NCI-H187 treated with DMSO at 0.1 percent for 48 hours (cell line): ENCODE results near the gene PMFBP1.

Source experiments
- DNase-seq: peaks from one replicate; lab custom pipeline; 2025; lab: John Stamatoyannopoulos, UW

PMFBP1 gene, protein sequence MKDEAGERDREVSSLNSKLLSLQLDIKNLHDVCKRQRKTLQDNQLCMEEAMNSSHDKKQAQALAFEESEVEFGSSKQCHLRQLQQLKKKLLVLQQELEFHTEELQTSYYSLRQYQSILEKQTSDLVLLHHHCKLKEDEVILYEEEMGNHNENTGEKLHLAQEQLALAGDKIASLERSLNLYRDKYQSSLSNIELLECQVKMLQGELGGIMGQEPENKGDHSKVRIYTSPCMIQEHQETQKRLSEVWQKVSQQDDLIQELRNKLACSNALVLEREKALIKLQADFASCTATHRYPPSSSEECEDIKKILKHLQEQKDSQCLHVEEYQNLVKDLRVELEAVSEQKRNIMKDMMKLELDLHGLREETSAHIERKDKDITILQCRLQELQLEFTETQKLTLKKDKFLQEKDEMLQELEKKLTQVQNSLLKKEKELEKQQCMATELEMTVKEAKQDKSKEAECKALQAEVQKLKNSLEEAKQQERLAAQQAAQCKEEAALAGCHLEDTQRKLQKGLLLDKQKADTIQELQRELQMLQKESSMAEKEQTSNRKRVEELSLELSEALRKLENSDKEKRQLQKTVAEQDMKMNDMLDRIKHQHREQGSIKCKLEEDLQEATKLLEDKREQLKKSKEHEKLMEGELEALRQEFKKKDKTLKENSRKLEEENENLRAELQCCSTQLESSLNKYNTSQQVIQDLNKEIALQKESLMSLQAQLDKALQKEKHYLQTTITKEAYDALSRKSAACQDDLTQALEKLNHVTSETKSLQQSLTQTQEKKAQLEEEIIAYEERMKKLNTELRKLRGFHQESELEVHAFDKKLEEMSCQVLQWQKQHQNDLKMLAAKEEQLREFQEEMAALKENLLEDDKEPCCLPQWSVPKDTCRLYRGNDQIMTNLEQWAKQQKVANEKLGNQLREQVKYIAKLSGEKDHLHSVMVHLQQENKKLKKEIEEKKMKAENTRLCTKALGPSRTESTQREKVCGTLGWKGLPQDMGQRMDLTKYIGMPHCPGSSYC

DNA sequence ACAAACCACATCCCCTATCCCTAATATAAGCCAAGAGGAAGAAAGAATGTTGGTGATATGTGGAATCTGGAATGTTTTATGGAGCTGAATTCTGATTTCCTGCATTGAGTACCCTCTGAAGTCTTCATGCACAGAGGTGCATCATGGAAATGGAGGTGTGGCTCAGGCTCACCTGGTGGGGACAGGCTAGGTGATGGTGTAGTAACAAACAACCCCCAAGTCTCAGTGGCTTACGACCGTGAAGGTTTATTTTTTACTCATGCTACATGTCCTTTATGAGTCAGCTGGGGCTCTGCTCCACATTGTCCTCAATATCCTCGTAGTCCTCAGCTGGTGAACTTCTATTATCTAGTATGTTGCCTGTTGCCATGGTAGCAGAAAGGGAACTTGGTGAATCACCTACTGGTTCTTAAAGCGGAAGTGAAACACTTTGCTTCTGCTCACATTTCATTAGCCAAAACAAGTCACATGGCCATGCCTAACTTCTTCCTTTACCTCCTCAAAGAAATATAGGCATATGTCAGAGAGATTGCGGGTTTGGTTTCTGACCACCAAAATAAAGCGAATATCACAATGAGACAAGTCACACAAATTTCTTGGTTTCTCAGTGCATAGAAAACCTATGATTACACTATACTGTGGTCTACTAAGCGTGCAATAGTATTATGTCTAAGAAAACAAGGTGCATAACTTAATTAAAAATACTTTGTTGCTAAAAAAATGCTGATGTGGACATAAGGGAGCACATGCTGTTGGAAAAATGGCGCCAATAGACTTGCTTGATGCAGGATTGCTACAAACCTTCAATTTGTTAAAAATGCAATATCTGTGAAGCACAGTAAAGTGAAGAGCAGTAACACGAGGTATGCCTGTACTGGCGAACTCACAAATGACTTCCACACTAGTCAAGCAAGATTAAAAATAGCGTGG, at the start of gene PMFBP1:
Gene PMFBP1 (minus strand): TSS at position 51 of the 930 bp plus-strand sequence. CDS start 947 bp downstream, outside the sequence.
- DNase-seq: no peak

DNA sequence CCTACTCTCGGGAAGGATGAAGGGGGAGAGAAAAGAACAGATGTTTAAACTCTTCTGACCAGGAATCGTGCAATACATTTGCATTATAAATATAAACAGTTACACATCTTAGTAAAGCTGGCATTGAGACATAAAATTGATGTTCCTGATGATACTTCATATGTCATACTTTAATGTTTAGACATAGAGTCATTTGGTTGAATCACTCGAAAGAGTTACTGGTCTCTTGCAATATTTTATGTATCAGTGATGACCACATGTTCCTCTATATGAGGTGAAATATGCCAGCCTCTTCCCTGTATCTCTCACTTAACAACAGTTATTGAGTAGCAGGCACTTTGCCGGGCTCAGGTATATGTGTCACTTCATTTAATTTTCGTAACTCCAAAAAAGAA, 49.7 kb upstream of the PMFBP1 start:
- no peak for DNase-seq

DNA sequence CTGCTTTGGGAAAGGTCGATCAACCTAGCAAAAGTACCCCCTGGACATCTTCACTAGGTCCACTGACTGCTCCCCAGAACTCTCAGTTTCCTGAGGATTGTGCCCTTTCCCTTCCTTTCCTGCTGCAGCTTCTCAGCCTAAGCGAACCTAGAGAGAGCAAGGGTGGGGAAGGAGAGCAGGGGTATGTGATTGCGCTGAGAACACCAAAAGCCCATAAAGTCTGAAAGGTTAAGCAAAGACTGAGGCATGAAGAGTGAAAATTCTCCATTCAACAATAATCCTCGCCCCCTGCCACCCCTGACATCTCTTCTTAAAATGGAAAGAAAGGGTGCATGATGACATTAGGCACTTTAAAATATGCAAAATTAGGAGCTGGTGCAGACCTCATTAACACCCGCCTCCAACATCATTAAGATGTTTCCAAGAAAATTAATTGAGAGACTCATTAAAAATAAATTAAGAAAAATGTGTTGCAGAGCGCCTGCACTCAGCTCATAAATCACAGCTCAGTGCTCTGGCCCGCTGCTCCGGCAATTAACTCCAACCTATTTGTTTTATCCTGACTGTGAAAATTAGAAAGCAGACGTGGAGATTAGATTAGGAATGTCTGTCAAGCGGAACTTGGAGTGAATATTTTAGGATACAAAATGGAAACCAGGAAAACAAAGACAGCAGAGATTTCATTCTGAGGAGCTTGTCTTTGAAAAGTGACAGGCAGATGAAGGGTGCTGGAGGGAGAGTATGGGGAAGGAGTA, 49.1 kb upstream of the PMFBP1 start:
- DNase-seq: no peak

DNA sequence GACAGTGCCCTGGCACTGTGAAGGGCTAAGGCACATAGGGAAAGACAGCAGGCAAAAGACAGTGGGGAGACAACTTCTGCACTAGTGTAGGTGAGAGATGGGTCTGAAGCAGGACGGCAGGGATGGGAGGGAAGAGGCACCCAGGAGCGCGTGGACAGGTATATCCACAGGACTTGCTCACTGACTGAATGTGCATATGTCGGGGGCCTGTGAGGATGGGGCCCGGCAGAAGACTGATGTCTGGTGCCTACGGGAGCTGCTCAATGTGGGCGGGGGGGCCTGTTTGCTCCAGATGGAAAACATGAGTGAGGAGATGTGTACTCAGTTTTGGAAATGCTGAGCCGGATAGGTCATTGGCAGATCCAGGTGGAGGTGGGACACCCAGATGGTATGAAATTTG, 47.3 kb upstream of the PMFBP1 start:
- DNase-seq: no peak

DNA sequence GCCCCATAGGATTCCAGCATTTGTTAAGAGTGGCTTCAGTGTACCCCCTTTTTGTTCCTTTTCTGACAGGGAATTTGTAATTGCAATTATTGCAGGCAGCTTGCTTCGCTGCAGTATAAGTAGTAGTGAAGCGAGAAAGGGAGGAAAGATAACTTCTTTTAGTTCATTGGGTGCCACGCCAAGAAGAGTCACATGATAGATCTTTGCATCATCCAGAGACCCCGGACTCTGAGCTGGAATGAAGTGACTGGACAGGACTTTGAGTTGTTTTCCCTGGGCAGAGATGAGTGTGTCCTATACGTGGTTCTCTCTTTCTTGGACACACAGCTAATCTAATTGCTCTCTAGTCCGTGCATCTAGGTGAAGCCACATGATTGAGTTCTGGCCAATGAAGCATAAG, 44.8 kb upstream of the PMFBP1 start:
- DNase-seq: no peak

- no peak for DNase-seq
These were observed 42.9 kb upstream of the PMFBP1 start for GRCh38 chr16:72214821-72215220.

- no peak for DNase-seq
These were observed 39.2 kb upstream of the PMFBP1 start for GRCh38 chr16:72211110-72211509.

GRCh38 chr16:72210555-72210954, 38.6 kb upstream of the PMFBP1 start:
- DNase-seq: no peak

- DNase-seq: no peak
These were observed 38.1 kb upstream of the PMFBP1 start for GRCh38 chr16:72210072-72210471.

GRCh38 chr16:72206299-72206698, 34.3 kb upstream of the PMFBP1 start:
- DNase-seq: no peak

GRCh38 chr16:72203401-72203800, 31.4 kb upstream of the PMFBP1 start:
- no peak for DNase-seq

DNA sequence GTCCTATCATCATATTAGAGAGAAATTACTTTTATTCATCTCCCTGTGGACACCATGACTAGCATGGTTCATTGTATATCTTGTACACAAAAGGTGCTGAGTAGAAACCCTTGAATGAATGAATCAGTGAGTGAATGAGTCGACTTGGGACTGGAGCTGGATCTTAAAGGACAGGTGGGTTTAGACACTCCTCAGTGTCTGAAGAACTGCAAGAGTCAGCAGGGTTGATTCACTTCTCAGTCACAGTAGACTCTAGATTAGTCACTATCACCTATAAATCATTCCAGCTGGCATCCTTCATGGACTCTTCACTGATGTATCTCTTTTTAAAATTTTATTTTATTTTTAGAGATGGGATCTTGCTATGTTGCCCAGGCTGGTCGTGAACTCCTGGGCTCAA, 30.1 kb upstream of the PMFBP1 start:
- DNase-seq: no peak

- DNase-seq: no peak
These were observed 29.4 kb upstream of the PMFBP1 start for GRCh38 chr16:72201387-72201786.

- DNase-seq: no peak
These were observed 27.9 kb upstream of the PMFBP1 start for GRCh38 chr16:72199761-72200337.

DNA sequence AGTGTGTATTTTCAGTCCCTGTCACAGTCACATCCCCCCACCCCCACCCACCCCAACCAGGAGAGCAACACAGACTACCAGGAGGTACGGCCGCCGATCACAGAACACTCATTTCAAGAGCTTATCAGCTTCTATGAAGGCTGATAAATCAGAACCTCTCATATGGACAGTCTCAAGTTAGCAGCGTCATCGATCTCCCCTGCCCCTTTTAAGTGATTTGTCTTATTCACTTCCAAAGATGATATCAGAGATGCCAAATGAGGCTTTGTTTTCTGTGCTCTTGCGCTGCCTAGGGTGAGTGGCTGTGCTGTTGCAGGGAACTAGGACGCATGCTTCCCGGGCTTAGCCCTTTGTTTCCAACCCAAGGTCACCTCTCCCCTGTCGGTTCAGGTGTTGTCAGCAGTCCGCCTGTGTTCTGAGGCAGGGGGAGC, 26.8 kb upstream of the PMFBP1 start:
- DNase-seq: no peak

DNA sequence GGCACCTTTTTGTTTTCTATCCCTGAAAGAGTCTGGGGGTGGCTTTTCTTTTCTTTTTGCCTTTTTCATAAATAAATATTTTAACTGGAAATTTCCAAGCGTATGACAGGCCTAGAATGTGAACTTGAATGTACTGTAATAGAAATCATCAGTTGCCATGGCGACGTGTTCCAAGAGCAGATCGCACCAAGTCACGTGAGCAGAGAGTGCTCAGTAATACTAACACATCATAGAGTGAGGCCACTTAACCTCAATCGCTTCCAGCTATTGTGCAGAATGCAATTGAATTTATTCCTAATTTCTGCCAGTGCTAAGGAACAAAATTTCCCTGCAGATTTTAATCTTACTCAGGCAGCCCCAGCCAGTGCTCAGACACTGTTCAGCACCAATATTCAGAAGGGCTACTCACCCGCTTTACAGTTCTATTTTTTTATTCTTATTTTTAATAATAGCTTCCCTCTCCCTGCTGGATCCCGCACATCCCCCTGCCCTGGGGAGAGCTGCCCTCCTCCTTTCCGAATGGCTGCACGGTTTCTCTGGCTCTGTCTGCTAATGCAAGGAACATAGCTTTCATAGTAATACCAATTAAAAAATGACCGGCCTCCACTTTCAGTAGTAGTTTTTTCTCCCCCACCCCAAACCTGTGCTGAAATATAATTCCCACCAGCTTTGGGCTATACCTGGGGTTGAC, 26.2 kb upstream of the PMFBP1 start:
- DNase-seq: no peak

DNA sequence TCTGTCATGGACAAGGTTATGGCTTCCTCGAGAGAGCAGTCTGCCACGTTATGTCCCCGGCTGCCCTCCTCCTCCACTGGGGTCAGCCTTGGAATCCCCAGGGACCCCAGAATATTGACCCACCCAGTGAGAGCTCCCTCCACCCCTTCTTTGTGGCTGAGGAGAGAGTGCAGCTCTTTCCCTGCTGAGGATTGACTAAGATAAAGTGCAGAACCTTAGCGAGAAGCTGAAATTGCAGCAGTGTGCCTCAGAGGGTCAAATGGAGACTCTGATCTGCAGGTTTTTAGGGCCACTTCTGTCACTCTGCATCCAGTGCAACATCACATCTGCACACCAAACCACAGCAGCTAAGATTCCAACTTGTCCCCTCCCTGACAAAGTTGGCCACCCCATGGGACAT, 25.6 kb upstream of the PMFBP1 start:
- DNase-seq: no peak

GRCh38 chr16:72195609-72196008, 23.7 kb upstream of the PMFBP1 start:
- DNase-seq: no peak

- DNase-seq: no peak
These were observed 19.6 kb upstream of the PMFBP1 start for GRCh38 chr16:72191551-72191950.

GRCh38 chr16:72189865-72190371, 18.0 kb upstream of the PMFBP1 start:
- no peak for DNase-seq
